Neural progenitor cell (in vitro differentiated cells): ENCODE results near the gene NKD1.

Experiments
- CTCF ChIP-seq: fragments of 200-600 bp; sonication (generic); IDR thresholded peaks from 2 replicates; pipeline ENCODE4 v1.5.1; 2017; ENCODE audit warnings: antibody characterized with exemption, mild to moderate bottlenecking
- EZH2 ChIP-seq: fragments of 200-600 bp; sonication (generic); IDR thresholded peaks from 2 replicates; pipeline ENCODE4 v1.6.1; 2017; ENCODE audit warnings: antibody characterized with exemption, mild to moderate bottlenecking, moderate library complexity
- EZH2phosphoT487 ChIP-seq: fragments of 200-600 bp; sonication (generic); IDR thresholded peaks from 2 replicates; pipeline ENCODE4 v1.6.1; 2017; ENCODE audit warnings: antibody characterized with exemption

GRCh38 chr16:50671644-50672260 lies 123.6 kb downstream of the NKD1 start:
- no peak for TF ChIP-seq EZH2
- peak; percentile 83 for TF ChIP-seq CTCF
- TF ChIP-seq EZH2phosphoT487: no peak
